T1000 (cell line): ENCODE results near the gene TMED3.

Source experiments
- DNase-seq: peaks from one replicate; lab custom pipeline; 2025; ENCODE audit warnings: mixed read lengths; lab: John Stamatoyannopoulos, UW

The TMED3 gene

DNA sequence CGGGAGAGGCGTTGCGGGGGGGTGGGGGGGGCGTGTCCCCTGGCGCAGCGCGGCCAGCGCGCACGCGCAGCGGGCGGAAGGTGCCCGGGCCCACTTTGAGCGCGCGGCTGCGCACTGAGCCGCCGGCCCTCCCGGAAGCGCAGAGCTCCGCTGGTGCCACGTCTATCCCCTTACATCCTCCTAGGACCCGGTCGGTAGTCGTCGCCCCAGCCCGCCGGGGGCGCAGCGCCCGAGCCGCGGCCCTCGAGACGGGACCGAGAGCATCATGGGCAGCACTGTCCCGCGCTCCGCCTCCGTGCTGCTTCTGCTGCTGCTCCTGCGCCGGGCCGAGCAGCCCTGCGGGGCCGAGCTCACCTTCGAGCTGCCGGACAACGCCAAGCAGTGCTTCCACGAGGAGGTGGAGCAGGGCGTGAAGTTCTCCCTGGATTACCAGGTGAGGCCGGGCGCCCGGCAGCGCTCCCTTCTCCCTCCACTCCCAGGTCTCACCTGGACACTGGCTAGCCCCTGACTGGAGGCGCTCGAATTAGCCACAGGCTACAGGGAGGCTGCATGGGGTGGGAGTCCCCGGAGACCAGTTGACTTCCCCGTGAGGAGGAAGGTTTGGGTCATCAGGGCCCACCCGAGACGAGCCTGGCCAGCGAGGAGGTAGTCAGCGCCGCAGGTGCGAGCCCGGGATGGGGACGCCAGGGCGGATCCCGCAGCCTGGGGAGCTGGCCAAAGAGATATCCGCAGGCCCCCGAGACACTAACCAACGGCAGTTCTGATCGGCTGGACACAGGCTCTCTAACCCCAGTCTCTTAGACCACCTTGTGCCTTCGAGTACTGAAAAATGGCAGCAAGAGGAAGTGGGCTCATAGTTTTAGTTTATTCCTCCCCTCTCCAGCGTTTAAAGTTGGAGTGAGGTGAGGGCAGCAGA is at the start of gene TMED3:
Gene TMED3 (plus strand): TSS at position 128 of the 916 bp plus-strand sequence. CDS start 138 bp downstream, at position 266.
- DNase-seq = peak; percentile 70

DNA sequence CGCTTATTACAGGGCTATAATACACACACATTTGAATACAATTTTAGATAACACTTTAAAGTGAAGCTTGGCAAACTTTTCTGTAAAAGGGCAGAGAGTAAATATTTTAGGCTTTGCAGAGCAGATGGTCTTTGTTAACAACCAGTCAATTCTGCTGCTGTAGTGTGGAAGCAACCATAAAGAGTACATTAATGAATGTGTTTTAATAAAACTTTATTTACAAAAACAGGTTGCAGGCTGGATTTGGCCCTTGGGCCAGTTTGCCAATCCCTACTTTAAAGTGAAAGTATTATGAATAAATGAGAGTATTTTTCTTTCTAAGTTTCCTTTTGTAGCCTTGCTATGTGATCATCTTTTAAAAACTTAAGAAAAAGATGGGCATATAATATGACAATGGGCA is 49.1 kb upstream of the TMED3 start:
- no peak for DNase-seq

DNA sequence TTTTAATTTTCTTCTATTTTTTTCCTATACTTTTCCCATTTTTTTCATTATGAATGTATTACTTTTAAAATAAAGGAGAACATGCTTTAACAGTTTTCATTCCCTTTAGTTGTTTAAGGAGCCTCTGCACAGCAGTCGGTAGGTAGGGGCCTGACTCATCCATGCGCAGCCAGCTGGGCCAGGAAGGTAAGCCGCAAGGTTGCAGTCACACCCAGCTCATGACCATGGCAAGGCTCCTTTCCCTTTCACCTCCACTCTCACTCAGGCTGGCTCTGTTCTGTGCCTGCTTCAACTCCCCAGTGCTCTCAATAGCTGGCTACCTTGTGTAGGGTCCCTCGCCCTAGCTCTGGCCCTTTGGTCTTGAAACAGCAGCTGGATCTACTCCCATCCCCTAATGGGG is 45.7 kb upstream of the TMED3 start:
- DNase-seq = no peak

DNA sequence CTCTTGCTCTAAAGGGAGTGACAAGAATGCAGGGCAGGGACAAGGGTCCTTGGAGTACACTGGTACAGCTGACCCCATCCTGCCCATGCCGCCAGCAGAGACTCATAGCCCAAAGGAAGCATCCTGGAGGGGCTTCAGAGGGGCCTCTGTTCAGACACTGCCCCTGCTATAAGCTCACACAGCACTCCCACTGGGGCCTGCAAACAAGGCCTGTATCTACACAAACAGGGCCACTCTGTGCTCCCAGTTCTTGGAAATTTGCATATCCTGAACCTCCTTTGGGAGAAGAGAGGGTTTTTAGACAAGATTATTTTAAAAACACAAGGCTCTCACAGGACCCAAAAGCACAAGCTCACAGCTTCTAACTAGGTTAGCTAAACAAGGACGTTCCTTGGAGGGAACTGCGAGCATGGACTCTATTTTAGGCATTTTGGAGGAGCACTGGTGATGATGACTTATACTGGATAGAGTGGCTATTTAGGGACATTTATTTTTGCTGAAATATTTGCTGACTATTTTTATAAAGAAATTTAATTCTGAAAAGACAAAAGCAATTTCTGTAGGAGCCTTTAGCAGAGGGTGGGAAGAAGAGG is 44.8 kb upstream of the TMED3 start:
- DNase-seq = no peak

DNA sequence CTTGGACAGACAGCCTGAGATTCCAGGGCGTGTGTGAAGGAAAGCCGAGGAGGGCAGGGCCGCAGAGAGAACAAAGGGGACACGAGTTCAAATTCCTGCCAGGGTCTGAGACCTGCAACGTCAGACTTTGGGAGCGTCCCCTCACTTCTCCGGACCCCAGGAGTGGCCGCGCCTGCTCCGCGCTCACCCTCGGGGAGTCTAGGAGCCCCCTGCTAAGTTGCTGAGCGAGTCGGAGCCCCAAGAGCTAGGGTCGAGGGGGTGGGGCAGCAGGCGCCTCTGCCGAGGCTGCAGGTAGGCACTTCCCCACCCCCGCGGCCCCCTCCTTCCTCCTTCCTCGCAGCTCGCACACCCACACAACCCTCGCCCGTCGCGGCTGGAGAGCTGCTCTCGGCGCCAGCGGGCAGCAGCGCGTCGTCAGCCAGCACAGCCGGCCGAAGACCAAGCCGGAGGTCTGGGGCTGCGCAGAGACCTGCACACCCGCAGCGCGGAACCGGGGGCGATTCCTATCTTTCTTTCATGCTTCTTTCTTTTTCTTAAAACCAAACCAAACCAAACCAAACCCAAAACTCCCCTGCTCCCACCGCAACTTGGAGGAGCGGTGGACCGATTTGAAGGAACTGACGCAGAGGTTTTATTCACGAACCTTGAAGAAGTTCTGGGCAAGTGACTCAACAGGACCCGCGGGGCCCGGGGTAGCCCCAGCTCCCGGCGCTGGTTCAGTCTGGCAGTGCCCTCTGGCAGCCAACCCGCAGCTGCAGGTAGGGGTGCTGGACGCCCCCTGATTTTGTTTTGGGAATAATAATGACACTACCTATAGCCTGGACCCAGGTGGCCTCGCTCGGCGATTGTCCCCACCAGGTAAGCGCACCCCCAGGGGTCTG is 28.3 kb upstream of the TMED3 start, which contains the start of gene ANKRD34C:
Gene ANKRD34C (plus strand): TSS at position 352 of the 881 bp plus-strand sequence. CDS start 10,563 bp downstream, outside the sequence.
- DNase-seq = no peak

DNA sequence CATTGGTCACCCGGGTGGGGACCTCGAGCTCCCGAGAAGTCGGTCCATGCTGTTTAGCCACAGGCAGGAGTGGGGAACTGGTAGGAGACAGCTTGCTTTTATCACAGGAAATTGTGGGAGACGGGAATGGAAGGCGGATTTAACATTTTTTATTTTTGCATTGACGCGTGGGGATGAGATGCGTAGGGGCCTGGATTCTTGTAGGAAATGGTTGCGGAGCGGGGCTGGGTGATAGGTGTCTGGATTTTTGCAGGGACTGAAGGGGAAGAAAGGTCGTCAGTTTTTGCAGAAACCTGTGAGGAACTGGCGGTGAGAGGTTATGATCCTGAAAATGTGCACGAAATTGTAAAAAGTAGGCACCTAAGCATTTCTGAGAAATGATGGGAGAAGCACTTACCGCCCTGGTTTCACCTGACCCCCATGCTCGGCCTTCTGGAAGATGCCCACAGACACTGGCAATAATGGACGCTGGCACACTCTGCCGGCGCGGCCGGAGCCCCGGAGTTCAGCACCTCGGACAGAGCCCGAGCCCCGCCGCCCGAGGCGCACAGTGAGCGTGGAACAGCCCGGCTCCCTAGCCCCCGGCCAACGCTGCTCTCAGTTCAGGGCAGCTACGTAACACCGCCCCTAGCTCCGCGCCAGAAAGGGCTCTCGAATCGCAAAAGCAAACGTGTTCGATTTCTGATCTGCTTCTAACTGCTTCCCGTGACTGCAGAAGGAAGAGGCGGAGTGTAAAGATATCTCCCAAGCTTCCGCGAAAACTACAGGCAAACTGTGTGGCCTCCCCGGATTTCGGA is 27.5 kb upstream of the TMED3 start:
- no peak for DNase-seq

DNA sequence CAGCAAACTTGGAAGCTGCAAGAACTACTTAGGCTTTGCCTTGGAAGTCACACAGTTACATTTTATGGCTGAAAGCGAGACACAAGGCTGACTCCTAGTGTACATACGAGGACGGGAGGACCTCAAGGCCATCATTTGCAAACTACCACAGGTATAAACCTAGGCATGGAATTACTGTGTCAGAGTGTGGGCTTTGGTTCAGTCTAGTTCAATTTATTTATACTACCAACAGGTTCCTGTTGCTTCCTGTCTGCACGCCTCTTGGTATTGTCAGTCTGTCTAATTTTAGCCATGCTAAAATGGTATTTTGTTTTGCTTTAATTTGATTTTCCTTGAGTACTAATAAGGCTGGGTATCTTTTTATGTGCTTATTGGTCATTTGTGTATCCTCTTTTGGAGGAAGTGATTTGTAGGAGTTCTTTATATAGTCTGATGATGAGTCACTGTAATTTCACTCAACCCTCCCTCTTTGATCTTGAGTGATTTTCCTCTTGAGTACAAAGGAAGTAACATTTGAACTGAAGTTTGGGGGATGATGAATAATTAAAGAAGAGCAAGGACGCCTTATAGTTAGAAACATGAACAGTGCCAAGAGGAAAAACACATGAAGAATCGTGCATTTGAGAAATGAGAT is 20.2 kb upstream of the TMED3 start:
- DNase-seq = no peak

DNA sequence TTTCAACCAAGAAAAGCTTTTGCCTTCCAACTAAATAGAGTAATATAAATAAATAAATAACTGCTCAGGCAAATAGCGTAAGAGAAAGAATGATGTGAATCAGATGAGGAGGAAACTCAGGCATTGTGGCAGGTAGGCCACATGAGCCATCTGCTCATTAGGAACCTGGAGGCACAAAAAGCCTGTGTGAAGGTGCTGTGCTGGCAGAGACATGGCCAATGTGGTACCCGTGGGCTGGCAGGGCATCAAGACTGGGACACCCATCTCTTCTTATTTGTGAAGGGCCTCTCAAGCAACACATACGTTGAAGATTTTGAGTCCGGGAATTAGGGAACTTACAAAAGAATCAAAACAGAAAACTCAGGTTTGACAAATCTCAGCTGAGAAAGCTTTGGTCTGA is 18.9 kb upstream of the TMED3 start:
- DNase-seq = no peak

- no peak for DNase-seq
These were observed 16.8 kb upstream of the TMED3 start for GRCh38 chr15:79294075-79294474.

DNA sequence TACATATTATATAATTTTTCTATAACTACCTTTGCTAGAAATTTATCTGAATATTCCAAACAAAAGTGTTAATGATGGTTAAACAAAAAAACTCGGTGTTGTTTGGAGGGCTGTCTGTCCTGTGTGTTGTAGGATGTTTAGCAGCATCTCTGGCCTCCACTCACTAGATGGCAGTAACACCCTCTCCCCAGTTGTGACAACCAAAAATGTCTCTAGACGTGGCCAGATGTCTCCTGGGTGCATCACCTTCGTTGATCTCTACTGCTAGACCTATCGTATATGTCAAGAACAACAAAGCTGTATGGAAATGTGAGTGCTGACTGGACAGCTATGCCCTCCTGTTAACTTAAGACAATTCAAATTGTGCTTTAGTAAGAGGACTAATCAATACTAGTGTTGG is 14.3 kb upstream of the TMED3 start:
- DNase-seq = no peak

DNA sequence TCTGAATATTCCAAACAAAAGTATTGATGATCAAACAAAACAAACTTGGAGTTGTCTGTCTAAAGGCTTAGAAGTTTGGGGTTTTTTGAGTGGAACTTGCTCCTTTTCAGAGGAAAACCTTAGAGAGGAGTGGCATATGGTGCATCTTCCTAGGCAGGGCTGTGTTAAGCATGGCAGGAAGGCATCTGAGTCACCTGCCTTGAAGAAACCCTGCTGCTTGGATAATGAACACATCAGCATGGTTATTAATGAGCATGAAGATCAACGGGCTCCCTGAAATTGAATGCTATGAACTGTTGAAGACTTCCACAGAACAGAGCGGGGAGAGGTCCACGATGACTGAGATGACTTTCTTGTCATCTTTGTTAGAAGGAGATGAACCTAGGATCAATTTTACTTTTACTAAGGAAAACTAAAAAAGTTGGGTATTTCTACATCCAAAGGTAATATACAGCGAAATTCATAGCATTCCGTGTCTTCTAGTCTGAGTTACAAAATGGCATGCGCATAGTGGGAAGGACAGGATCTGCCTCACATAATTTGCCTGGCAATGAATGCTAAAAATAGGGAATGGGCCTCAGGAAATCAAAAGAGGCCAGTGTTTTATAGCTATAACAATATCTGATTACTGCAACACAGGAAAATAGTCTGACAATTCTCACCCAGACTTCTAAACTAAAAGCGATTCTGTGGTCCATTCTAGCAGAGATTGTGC is 11.6 kb upstream of the TMED3 start:
- no peak for DNase-seq

DNA sequence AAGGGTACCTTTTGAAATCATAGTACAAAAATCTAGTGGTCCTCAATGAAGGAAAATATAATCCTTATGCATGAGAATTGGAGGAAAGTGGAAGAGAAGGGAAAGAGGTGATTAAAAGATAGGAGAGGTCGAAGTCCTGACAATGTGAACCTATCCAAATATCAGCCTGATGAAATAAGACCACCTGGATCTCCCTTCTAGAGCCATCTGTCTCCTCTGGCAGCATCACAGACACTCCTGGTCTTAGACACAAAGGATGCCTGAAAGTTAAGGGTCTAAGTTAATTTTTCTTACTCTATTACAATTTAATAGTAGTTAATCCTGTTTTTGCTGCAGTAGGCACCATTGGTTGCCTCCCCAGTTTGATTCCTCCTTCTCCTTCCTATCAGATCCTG is 11.1 kb upstream of the TMED3 start:
- no peak for DNase-seq

DNA sequence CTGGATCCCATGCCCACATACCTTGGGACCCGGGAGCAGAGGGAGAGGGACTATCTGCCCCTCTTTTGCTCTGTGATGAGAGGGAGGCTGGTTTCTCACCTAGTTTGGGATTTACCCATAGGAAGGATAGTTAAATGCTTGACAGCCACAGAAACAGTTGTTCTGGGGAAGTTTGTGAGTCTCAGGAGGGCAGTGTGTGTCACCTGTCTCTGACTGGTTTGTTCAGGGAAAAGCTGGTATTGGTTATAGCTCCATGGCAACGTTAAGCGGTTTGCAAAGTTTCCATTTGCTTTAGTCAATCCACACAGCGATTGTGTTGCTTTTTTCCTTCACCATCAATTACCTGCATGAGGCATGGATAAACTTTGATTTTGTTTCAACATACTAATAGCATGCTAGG is 3.7 kb upstream of the TMED3 start:
- DNase-seq = no peak

- DNase-seq = no peak
These were observed 2.0 kb upstream of the TMED3 start for GRCh38 chr15:79308874-79309273.

DNA sequence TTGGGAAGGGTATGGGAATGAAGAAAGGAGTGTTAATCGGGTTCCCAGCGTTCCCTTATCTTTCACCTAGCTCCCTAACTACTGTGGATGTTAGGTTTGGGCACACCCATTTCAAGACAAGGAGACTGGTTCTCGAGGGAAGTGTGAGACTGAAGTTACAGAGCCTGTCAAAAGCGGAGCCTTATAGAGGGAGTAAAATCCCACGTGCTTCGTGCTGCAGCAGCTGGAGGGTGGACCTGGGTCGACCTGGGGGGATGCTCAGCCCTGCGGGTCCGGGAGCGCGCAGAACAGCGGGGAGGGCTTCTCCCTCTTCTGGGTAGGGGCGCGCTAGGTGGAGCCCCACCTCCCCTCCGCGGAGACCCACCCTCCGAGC is 314 bp upstream of the TMED3 start:
- DNase-seq = no peak

DNA sequence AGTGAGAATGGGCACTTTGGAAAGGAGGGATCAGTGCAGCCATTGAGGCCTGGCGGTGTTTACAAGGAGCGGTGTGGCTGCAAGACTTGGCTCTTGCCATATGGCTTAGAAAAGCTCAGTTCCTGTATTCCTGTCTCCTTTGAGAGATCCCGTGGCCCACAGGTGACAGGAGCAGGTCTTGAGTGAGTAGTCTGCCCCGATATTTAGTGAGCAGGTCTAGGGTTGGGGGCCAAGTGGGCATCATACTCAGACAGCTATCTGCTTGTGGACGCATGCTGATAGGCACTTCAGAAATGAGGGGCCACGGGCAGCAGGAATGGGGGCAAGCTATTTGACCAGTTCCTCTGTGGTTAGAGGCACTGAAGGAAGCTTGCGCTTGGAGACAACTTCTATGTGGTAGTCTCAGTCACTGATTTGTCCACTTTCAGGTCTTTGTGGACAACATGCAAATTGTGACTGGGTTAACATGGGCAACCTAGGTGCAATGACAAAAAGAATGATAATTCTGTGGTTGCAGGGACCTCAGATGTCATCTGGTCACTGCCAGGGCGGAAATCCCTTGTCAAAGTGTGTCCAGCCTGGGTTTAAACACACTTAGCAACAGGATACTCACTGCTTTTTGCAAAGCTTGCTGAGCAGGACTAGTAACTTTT is 1.1 kb downstream of the TMED3 start:
- DNase-seq = no peak

- DNase-seq = no peak
These were observed 3.3 kb downstream of the TMED3 start for GRCh38 chr15:79314186-79314585.

DNA sequence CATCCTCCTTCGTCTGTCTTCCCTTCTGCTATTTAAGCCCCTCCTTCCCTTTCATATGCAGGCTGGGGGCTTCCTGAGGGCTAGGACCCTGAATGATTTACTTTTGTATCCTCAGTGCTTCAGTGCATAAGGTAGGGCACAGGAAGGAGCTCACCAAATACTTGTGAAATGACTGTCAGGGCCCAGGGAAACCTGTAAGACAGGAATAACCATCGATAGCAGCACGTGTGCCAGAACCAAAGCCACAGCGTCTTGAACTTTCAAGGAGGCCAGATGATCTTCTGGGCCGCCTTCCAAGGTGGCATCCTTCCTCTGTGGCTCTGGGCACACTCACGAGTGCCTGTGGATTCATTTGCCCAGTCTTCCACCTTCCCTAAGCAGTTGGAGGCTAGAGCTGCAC is 3.9 kb downstream of the TMED3 start:
- no peak for DNase-seq

DNA sequence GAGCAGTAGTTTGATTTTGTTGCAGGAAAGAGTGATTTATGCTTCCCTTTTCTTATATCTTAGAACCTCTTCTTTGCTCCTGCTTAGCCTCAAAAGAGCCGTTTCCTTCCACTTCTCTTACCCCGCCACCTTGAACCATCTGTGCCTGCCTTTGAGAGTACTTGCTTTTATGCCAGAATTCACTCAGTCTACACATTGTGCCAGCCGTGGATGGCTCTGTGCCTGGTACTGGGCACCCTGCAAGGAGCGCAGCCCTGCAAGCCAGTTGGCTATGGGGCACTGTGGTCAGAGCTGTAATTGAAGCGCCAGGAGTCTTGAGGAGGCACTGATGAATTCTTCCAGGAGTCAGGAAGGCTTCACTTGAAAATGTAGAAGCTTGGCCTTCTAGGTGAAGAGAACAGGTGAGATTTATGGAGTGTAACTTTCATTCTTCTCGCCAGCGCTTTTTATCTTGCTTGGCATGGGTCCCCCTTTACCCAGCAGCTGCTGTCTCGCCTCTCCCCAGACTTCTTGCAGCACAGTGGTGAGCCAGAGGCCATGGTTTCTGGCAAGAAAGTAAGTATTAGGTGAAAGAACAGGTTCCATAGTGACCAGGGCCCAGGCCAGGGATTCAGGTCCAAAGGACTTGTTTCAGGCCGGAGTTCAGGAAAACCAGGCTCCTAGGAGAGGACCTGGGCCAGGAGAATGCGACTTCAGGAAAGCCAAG is 4.9 kb downstream of the TMED3 start:
- no peak for DNase-seq
